Measurements from ENCODE around the gene PRSS57. TPM values are rescaled to one million over a fixed set of nuclear protein-coding genes. Genes with fewer than 3 reads are reported as not detected.
A peak's percentile ranks its signal among the peaks of the same experiment; 100 is the strongest.

The PRSS57 gene
- total RNA-seq, 4 donors from 2014 or later = 0.34 TPM; not detected in 3

DNA sequence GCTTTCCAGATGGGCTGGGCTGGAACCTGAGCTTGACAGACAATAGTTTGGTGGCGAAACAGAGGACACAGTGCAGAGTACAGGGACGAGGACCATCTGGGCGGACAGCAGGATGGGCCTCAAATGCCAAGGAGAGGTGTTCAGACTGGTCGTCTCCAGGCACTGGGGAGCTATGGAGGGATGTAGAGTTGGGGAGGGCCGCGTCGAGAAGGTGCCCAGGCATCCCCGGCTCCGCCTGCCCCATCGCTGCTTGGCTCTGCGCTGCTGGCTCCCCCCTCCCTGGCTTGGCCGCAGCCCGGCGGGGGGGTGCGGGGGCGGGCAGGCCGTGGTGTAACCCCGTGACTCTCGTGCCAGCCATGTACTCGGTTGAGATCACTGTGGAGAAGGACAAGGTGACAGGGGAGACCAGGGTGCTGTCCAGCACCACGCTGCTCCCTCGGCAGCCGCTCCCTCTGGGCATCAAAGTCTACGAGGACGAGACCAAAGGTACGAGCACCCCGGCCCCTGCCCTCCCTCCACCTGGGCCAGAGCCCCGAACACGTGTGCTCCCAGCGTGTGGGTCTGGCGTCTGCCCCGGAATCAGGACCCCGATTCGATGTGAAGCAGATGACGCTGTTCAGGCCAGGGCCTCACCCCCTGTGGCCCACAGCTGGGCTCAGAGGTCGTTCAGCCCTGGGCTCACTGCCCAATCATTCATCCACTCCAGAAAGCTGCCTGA is 44.9 kb upstream of the PRSS57 start:
- H3K9me3 ChIP-seq = peaks cover 0 to 12% (median 8%) of the 10 kb centered on the region in 4 donors
- 90% methylated on average over 11 of the region's 36 CpGs for WGBS
- no peak for DNase-seq (ENCODE audit: extremely low spot score)
- H3K36me3 ChIP-seq = peaks cover 0 to 41% (median 32%) of the 10 kb centered on the region in 4 donors
- intact Hi-C loops (cut with DNase I) = no loop called here
- H3K27ac ChIP-seq (replicated peaks in 1 of 4) = no peak overlapping the region
- peaks cover 0 to 5% (median 0%) of the 10 kb centered on the region in 4 donors for H3K4me1 ChIP-seq
- TF ChIP-seq EP300 (IDR thresholded peaks at IDR 0.05) (no peak), POLR2AphosphoS5 (IDR thresholded peaks at IDR 0.05) (no peak)
- H3K4me3 ChIP-seq = no peak overlapping the region
- H3K27me3 ChIP-seq = no peaks in the 10 kb centered on the region

DNA sequence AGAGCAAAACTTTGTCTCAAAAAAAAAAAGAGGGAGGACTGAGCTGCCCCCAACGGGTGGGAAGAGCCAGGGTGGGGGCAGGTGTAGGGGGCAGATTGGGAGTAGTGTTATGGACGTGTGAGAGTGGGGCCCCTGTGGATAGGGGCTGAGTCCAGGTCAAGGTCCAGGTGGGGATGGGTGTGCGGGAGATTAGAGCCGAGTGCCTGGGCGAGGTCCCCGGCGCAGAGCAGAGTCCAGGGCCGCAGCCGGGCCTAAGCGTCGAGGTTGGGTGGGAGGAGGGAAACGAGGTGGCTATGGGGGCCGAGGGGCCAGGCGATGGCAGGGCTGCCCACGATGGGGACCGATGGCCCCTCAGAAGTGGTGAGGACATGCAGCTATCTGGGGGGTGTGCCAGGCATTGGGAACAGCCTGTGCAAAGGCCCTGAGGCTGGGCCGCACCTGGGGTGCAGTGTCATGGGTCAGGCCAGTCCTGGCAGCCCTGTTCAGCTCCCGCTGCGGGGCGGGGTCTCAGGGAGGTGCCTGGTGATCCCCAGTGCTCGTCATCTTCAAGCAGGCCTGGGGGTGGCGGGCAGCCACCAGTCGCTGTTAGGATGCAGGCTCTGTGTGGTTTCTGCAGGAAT is 43.4 kb upstream of the PRSS57 start:
- no peak overlapping the region for H3K4me3 ChIP-seq
- peaks cover 0 to 16% (median 9%) of the 10 kb centered on the region in 4 donors for H3K4me1 ChIP-seq
- TF ChIP-seq POLR2AphosphoS5 (IDR thresholded peaks at IDR 0.05) (no peak), POLR2A (IDR thresholded peaks at IDR 0.05; ENCODE audit: low read depth) (no peak), EP300 (IDR thresholded peaks at IDR 0.05) (no peak)
- TF ChIP-seq, protein P1, sequence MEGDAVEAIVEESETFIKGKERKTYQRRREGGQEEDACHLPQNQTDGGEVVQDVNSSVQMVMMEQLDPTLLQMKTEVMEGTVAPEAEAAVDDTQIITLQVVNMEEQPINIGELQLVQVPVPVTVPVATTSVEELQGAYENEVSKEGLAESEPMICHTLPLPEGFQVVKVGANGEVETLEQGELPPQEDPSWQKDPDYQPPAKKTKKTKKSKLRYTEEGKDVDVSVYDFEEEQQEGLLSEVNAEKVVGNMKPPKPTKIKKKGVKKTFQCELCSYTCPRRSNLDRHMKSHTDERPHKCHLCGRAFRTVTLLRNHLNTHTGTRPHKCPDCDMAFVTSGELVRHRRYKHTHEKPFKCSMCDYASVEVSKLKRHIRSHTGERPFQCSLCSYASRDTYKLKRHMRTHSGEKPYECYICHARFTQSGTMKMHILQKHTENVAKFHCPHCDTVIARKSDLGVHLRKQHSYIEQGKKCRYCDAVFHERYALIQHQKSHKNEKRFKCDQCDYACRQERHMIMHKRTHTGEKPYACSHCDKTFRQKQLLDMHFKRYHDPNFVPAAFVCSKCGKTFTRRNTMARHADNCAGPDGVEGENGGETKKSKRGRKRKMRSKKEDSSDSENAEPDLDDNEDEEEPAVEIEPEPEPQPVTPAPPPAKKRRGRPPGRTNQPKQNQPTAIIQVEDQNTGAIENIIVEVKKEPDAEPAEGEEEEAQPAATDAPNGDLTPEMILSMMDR (IDR thresholded peaks at IDR 0.05) = no peak
- DNase-seq (ENCODE audit: extremely low spot score) = no peak
- H3K27me3 ChIP-seq = no peaks in the 10 kb centered on the region
- WGBS = 91% methylated on average over 16 of the region's 23 CpGs
- intact Hi-C loops (cut with DNase I) = no loop called here
- no peak overlapping the region for H3K27ac ChIP-seq (replicated peaks in 1 of 4)
- peaks cover 0 to 2% (median 0%) of the 10 kb centered on the region in 4 donors for H3K9me3 ChIP-seq
- peaks cover 0 to 47% (median 36%) of the 10 kb centered on the region in 4 donors for H3K36me3 ChIP-seq

GRCh38 chr19:737591-738093 is 42.4 kb upstream of the PRSS57 start:
- peaks cover 0 to 17% (median 9%) of the 10 kb centered on the region in 4 donors for H3K4me1 ChIP-seq
- H3K9me3 ChIP-seq = no peaks in the 10 kb centered on the region
- intact Hi-C loops (cut with DNase I) = no loop called here
- H3K27me3 ChIP-seq = no peaks in the 10 kb centered on the region
- H3K4me3 ChIP-seq = no peak overlapping the region
- no peak overlapping the region for H3K27ac ChIP-seq (replicated peaks in 1 of 4)
- 46% methylated on average over 22 of the region's 22 CpGs for WGBS
- TF ChIP-seq EP300 (IDR thresholded peaks at IDR 0.05) (no peak), POLR2AphosphoS5 (IDR thresholded peaks at IDR 0.05) (no peak)
- TF ChIP-seq, protein P1 (IDR thresholded peaks at IDR 0.05) = peak; percentile 39 to 66 (median 50)
- DNase-seq (ENCODE audit: extremely low spot score) = no peak
- H3K36me3 ChIP-seq = peaks cover 0 to 48% (median 36%) of the 10 kb centered on the region in 4 donors

DNA sequence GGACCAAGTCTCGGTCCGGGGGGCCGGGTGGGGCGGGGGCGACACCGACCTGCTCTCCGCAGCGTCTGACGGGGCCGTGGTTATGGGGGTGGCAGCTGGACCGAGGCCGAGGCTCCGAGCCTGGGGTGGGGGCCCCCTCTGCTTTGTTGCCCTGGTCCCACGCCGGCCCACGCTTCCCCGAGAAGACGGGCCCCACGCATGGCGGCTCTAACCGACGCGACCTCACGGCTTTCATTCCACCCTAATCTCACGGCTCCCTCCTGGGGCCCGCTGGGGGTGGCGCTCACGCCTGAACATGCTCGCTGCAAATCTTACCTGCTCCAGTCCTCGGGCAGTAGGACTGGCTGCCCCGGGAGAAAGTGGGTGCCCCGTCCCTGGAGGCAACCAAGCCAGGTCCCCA is 40.9 kb upstream of the PRSS57 start:
- intact Hi-C loops (cut with DNase I) = no loop called here
- Histone ChIP-seq H3K9me3 (no peaks in the 10 kb centered on the region), H3K27ac (replicated peaks in 1 of 4) (no peak overlapping the region), H3K27me3 (no peaks in the 10 kb centered on the region), H3K36me3 (peaks cover 0 to 57% (median 43%) of the 10 kb centered on the region in 4 donors), H3K4me3 (no peak overlapping the region), H3K4me1 (peaks cover 0 to 17% (median 9%) of the 10 kb centered on the region in 4 donors)
- TF ChIP-seq, protein P1 (IDR thresholded peaks at IDR 0.05) = no peak
- no peak for TF ChIP-seq POLR2AphosphoS5 (IDR thresholded peaks at IDR 0.05)
- no peak for TF ChIP-seq EP300 (IDR thresholded peaks at IDR 0.05)
- no peak for TF ChIP-seq POLR2A (IDR thresholded peaks at IDR 0.05; ENCODE audit: low read depth)
- DNase-seq (ENCODE audit: extremely low spot score) = no peak
- 95% methylated on average over 31 of the region's 32 CpGs for WGBS

DNA sequence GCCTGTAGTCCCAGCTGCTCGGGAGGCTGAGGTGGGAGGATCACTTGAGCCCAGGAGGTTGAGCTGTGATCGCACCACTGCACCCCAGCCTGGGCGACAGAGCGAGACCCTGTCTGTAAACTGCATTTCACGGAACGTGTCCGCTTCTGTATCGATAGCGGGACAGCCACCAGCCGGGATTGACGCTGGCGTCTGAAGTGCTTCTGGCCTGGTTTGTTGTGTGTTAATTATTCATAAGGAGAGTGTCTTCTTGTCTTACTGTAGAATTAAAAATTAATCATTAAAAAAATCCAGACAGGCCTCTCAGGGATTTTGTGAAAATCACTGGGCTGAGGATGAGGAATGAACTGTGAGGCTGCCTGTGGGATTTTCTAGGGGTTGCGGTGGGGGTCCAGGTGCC is 39.5 kb upstream of the PRSS57 start:
- H3K4me1 ChIP-seq = peaks cover 0 to 17% (median 9%) of the 10 kb centered on the region in 4 donors
- H3K27me3 ChIP-seq = no peaks in the 10 kb centered on the region
- TF ChIP-seq, protein P1 (IDR thresholded peaks at IDR 0.05) = no peak
- no peak for TF ChIP-seq POLR2AphosphoS5 (IDR thresholded peaks at IDR 0.05)
- intact Hi-C loops (cut with DNase I) = loop anchor here (1.0 kb wide), 1 partner anchor 69 kb away; no protein-coding TSS in a partner anchor
- H3K27ac ChIP-seq (replicated peaks in 1 of 4) = no peak overlapping the region
- 93% methylated on average over 13 of the region's 13 CpGs for WGBS
- peaks cover 0 to 50% (median 37%) of the 10 kb centered on the region in 4 donors for H3K36me3 ChIP-seq
- no peak for DNase-seq (ENCODE audit: extremely low spot score)
- no peak overlapping the region for H3K4me3 ChIP-seq
- no peaks in the 10 kb centered on the region for H3K9me3 ChIP-seq
